ENCODE measurements around the gene MED12L.

DNA sequence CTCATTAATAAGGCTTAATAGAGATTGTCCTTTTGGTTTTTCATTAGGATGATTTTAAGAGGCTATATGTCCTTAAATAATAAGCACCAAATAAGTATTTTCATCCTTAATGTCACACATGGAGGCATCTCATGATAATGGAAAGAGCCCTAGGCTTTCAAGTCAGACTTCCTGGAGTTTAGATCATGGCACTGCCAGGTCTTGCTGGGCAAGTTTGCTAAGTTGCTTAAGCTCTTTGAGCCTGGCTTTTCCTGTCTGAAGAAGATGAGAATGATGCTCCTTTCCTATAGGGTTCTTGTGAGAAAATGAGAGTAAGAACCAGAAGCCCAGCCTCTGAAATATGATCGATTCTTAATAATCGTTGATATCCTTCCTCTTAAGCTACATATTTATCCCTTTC lies 322.5 kb downstream of the MED12L start:
- TF ChIP-seq, protein P1, sequence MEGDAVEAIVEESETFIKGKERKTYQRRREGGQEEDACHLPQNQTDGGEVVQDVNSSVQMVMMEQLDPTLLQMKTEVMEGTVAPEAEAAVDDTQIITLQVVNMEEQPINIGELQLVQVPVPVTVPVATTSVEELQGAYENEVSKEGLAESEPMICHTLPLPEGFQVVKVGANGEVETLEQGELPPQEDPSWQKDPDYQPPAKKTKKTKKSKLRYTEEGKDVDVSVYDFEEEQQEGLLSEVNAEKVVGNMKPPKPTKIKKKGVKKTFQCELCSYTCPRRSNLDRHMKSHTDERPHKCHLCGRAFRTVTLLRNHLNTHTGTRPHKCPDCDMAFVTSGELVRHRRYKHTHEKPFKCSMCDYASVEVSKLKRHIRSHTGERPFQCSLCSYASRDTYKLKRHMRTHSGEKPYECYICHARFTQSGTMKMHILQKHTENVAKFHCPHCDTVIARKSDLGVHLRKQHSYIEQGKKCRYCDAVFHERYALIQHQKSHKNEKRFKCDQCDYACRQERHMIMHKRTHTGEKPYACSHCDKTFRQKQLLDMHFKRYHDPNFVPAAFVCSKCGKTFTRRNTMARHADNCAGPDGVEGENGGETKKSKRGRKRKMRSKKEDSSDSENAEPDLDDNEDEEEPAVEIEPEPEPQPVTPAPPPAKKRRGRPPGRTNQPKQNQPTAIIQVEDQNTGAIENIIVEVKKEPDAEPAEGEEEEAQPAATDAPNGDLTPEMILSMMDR (IDR thresholded peaks at IDR 0.05), result no peak
- TF ChIP-seq YY1 (IDR thresholded peaks at IDR 0.05; ENCODE audit: low read depth), result no peak
- TF ChIP-seq, protein P2, sequence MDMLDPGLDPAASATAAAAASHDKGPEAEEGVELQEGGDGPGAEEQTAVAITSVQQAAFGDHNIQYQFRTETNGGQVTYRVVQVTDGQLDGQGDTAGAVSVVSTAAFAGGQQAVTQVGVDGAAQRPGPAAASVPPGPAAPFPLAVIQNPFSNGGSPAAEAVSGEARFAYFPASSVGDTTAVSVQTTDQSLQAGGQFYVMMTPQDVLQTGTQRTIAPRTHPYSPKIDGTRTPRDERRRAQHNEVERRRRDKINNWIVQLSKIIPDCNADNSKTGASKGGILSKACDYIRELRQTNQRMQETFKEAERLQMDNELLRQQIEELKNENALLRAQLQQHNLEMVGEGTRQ (IDR thresholded peaks at IDR 0.05; ENCODE audit: borderline replicate concordance, low read depth, low read length), result no peak
- no peak for TF ChIP-seq EZH2phosphoT487 (IDR thresholded peaks at IDR 0.05; ENCODE audit: borderline replicate concordance, low read depth)

Data from SK-N-SH (cell line).